C4-2B (cell line): ENCODE results near the gene MRLN.
"Not testable (repeated sequence)": the region's sequence is repeated elsewhere in the genome, so short reads cannot be mapped to it uniquely, and the experiment has no call there.

Experiments used
- H3K27ac ChIP-seq: fragments of 450-650 bp; 2 replicates; pipeline ENCODE4 v1.5.1; 2017
- CTCF ChIP-seq: fragments of 450-650 bp; conservative IDR thresholded peaks from 2 replicates; pipeline ENCODE4 v1.5.1; 2017; ENCODE audit warnings: mild to moderate bottlenecking
- ZFX ChIP-seq: fragments of 450-650 bp; IDR thresholded peaks from 2 replicates; pipeline ENCODE4 v1.6.1; 2017

Gene MRLN

GRCh38 chr10:59757966-59758365 lies 4.7 kb upstream of the MRLN start:
- no peak for TF ChIP-seq CTCF
- TF ChIP-seq ZFX, result no peak

GRCh38 chr10:59754951-59755350 lies 1.7 kb upstream of the MRLN start:
- no peak overlapping the region for H3K27ac ChIP-seq
- TF ChIP-seq CTCF (no peak), ZFX (no peak)

More at GRCh38 chr10:59757966-59758365, 4.7 kb upstream of the MRLN start:
- H3K27ac ChIP-seq, result no peak overlapping the region

- no peak overlapping the region for H3K27ac ChIP-seq
- TF ChIP-seq CTCF, result no peak
- no peak for TF ChIP-seq ZFX
Measured at GRCh38 chr10:59752278-59752940, 846 bp downstream of the MRLN start.

GRCh38 chr10:59750155-59750945 lies 2.9 kb downstream of the MRLN start:
- no peak for TF ChIP-seq ZFX
- TF ChIP-seq CTCF, result no peak
- H3K27ac ChIP-seq, result no peak overlapping the region

GRCh38 chr10:59748834-59749233 lies 4.4 kb downstream of the MRLN start:
- TF ChIP-seq ZFX, result no peak
- TF ChIP-seq CTCF, result no peak
- no peak overlapping the region for H3K27ac ChIP-seq

- TF ChIP-seq ZFX (no peak), CTCF (no peak)
- H3K27ac ChIP-seq, result no peak overlapping the region
Measured at GRCh38 chr10:59745163-59745650, 8.0 kb downstream of the MRLN start.

GRCh38 chr10:59744762-59745161 lies 8.5 kb downstream of the MRLN start:
- not testable (repeated sequence) for H3K27ac ChIP-seq

- not testable (repeated sequence) for H3K27ac ChIP-seq
Measured at GRCh38 chr10:59744156-59744555, 9.1 kb downstream of the MRLN start.
